DND-41 (cell line): Measurements from ENCODE around the gene AP2A2.

Experiments
- EZH2 ChIP-seq: IDR thresholded peaks from 3 replicates; pipeline ENCODE4 v1.6.1; 2012; ENCODE audit warnings: borderline replicate concordance, low read depth, mild to moderate bottlenecking, moderate library complexity, low read length, inconsistent platforms; ENCODE audit not compliant: severe bottlenecking
- TF ChIP-seq, protein P1 (sequence below): IDR thresholded peaks from 2 replicates; pipeline ENCODE4 v1.5.1; 2012; ENCODE audit warnings: borderline replicate concordance, low read length, moderate library complexity, mild to moderate bottlenecking; ENCODE audit not compliant: poor library complexity, severe bottlenecking; ENCODE audit errors: extremely low read depth

DNA sequence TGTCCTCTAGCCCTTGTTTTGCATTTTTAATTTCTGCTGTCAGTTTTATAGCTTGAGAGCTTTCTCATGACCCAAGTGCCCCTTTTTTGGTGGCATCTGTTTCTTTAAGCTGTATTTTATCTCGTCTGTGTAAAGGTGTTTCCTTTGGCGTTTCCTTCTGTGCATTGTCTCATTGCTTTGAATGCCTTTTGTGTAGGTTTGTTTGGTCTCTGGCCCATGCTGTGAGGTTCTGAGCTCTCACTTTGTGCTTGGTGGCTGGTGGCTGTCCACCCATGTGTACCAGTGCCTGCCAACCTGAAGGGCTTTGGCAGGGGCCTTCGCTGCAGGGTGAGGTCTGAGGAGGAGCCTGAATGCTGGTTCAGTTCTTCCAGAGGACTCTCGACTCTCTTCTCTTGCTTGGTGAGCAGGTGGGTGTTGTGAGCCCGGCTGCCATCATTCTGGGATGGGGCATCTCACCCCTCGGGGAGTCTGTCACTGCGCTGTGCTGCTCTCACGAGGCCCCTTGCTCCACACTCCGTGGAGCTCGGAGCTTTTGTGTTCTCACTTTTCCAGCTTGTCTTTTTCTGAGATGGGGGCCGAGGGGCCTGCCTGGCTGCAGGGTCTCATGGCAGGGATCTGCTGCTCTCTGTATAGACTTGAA, 14.9 kb downstream of the AP2A2 start:
- no peak for TF ChIP-seq EZH2
- TF ChIP-seq, protein P1, sequence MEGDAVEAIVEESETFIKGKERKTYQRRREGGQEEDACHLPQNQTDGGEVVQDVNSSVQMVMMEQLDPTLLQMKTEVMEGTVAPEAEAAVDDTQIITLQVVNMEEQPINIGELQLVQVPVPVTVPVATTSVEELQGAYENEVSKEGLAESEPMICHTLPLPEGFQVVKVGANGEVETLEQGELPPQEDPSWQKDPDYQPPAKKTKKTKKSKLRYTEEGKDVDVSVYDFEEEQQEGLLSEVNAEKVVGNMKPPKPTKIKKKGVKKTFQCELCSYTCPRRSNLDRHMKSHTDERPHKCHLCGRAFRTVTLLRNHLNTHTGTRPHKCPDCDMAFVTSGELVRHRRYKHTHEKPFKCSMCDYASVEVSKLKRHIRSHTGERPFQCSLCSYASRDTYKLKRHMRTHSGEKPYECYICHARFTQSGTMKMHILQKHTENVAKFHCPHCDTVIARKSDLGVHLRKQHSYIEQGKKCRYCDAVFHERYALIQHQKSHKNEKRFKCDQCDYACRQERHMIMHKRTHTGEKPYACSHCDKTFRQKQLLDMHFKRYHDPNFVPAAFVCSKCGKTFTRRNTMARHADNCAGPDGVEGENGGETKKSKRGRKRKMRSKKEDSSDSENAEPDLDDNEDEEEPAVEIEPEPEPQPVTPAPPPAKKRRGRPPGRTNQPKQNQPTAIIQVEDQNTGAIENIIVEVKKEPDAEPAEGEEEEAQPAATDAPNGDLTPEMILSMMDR = no peak
